ENCODE results near the gene GABRG3.

GRCh38 chr15:27081676-27082418 lies 110.9 kb downstream of the GABRG3 start:
- no peak for TF ChIP-seq POLR2AphosphoS5 (IDR thresholded peaks at IDR 0.05; ENCODE audit: low read depth)
- no peak for TF ChIP-seq EZH2phosphoT487 (IDR thresholded peaks at IDR 0.05; ENCODE audit: unreplicated experiment)
- no peak for TF ChIP-seq CREB1 (CRISPR knock-in tag; IDR thresholded peaks at IDR 0.05; ENCODE audit: low read depth)
- no peak for TF ChIP-seq EZH2 (IDR thresholded peaks at IDR 0.05; ENCODE audit: low read depth, unreplicated experiment)
- TF ChIP-seq REST (IDR thresholded peaks at IDR 0.05; ENCODE audit: unreplicated experiment): no peak
- TF ChIP-seq CTCF (conservative IDR thresholded peaks at IDR 0.05; ENCODE audit: low read depth in 2 of 2): no peak
- TF ChIP-seq JUNB (IDR thresholded peaks at IDR 0.05; ENCODE audit: unreplicated experiment): no peak
- TF ChIP-seq ZNF114 (CRISPR knock-in tag; IDR thresholded peaks at IDR 0.05): no peak
- no peak for TF ChIP-seq NANOG (IDR thresholded peaks at IDR 0.05; ENCODE audit: borderline replicate concordance)

Data from GM23338 (cell line).